Karpas-422 (cell line): ENCODE data around the gene TNFRSF17. TPM values are rescaled to one million over a fixed set of nuclear protein-coding genes. Genes with fewer than 3 reads are reported as not detected.

Experiments used
- DNase-seq: peaks from one replicate; pipeline ENCODE4 v3.0.0-alpha.2; 2015
- H2AFZ ChIP-seq: fragments of 200-600 bp; sonication (generic); 2 replicates; pipeline ENCODE4 v1.6.1; 2014; ENCODE audit warnings: antibody characterized with exemption, low read length, mixed read lengths
- H3K27ac ChIP-seq: fragments of 200-600 bp; sonication (generic); 2 replicates; pipeline ENCODE4 v1.5.1; 2014; ENCODE audit warnings: mild to moderate bottlenecking, low read length, moderate library complexity
- H3K27me3 ChIP-seq: fragments of 200-600 bp; sonication (generic); 2 replicates; pipeline ENCODE4 v1.6.1; 2014; ENCODE audit warnings: low read length, mixed read lengths
- H3K36me3 ChIP-seq: fragments of 200-600 bp; sonication (generic); 2 replicates; pipeline ENCODE4 v1.6.1; 2014; ENCODE audit warnings: low read length, mixed read lengths; ENCODE audit not compliant: insufficient read depth
- H3K4me1 ChIP-seq: fragments of 200-600 bp; sonication (generic); 2 replicates; pipeline ENCODE4 v1.6.1; 2014; ENCODE audit warnings: mild to moderate bottlenecking, low read length, mixed read lengths
- H3K4me2 ChIP-seq: fragments of 200-600 bp; sonication (generic); 2 replicates; pipeline ENCODE4 v1.6.1; 2014; ENCODE audit warnings: low read length, low read depth, mild to moderate bottlenecking; ENCODE audit not compliant: poor library complexity, severe bottlenecking
- H3K4me3 ChIP-seq: fragments of 200-600 bp; sonication (generic); 2 replicates; pipeline ENCODE4 v1.5.1; 2014; ENCODE audit warnings: mild to moderate bottlenecking, antibody characterized with exemption, low read length, mixed read lengths
- H3K79me2 ChIP-seq: fragments of 200-600 bp; sonication (generic); 2 replicates; pipeline ENCODE4 v1.6.1; 2014; ENCODE audit warnings: mild to moderate bottlenecking, low read length, mixed read lengths
- H3K9ac ChIP-seq: fragments of 200-600 bp; sonication (generic); 2 replicates; pipeline ENCODE4 v1.6.0; 2014; ENCODE audit warnings: low read length
- H3K9me2 ChIP-seq: fragments of 200-600 bp; sonication (generic), shearing (Covaris generic); replicated peaks from 2 replicates; pipeline ENCODE4 v1.6.0; 2014; ENCODE audit warnings: mild to moderate bottlenecking, low read length, moderate library complexity; ENCODE audit not compliant: insufficient read depth
- H3K9me3 ChIP-seq: fragments of 300-700, 200-600 bp; sonication (generic); 2 replicates; pipeline ENCODE4 v1.6.1; 2014; ENCODE audit warnings: low read length, mixed read lengths
- H4K20me1 ChIP-seq: fragments of 200-600 bp; sonication (generic); 2 replicates; pipeline ENCODE4 v1.6.1; 2014; ENCODE audit warnings: mild to moderate bottlenecking, antibody characterized with exemption, low read length, low read depth; ENCODE audit not compliant: insufficient read depth
- small RNA-seq: library from RNA; depleted of rRNA; stranded (forward); fragments of <200 nt; gene quantifications from one replicate; pipeline ENCODE3, GENCODE V24; 2014
- total RNA-seq: library from RNA; depleted of rRNA; stranded (reverse); fragments of >200 nt; shearing (Covaris generic); gene quantifications from 2 replicates; pipeline ENCODE4 v1.2.3, GENCODE V29; 2014; ENCODE audit warnings: low replicate concordance; rRNA removed

Gene TNFRSF17
- total RNA-seq, 1 experiment from 2014 or later, result 24.0 TPM

GRCh38 chr16:12017558-12017957, 52.5 kb downstream of the TNFRSF17 start:
- Histone ChIP-seq H3K27ac (no peak overlapping the region), H3K36me3 (no peaks in the 10 kb centered on the region), H3K4me1 (peaks cover 23% of the 10 kb centered on the region), H3K79me2 (peaks cover 12% of the 10 kb centered on the region), H2AFZ (no peak overlapping the region), H3K4me3 (no peak overlapping the region), H3K27me3 (no peaks in the 10 kb centered on the region), H3K9me3 (no peaks in the 10 kb centered on the region), H3K9me2 (no peaks in the 10 kb centered on the region), H4K20me1 (no peaks in the 10 kb centered on the region), H3K9ac (no peak overlapping the region), H3K4me2 (no peak overlapping the region)
- DNase-seq, result no peak

Small RNA genes lying within 50 kb of the gene (small RNA-seq; reads per million reads assigned to genes)
- gene AC007216.5, result not detected
- 0.16 reads per million for gene UBL5P4

Other genes starting within 250 kb of the TNFRSF17 start
- gene TXNDC11, start 222.4 kb upstream of the TNFRSF17 start, total RNA-seq, result 28.5 and 49.6 TPM in 2 replicates
- gene ZC3H7A, start 168.0 kb upstream of the TNFRSF17 start, total RNA-seq, result 28.4 and 54.9 TPM in 2 replicates
- gene RSL1D1, start 113.7 kb upstream of the TNFRSF17 start, total RNA-seq, result 171 and 183 TPM in 2 replicates
- 66.5 and 80.2 TPM in 2 replicates for gene GSPT1, start 49.3 kb upstream of the TNFRSF17 start, total RNA-seq
- 4.5 and 17.6 TPM in 2 replicates for gene NPIPB2, start 23.2 kb upstream of the TNFRSF17 start, total RNA-seq
- 13.2 and 26.8 TPM in 2 replicates for gene SNX29, start 11.5 kb downstream of the TNFRSF17 start, total RNA-seq